Adipocyte (in vitro differentiated cells): ENCODE data around the gene TRANK1.
A peak's percentile ranks its signal among the peaks of the same experiment; 100 is the strongest.
"Not testable (repeated sequence)": the region's sequence is repeated elsewhere in the genome, so short reads cannot be mapped to it uniquely, and the experiment has no call there.

Source experiments
- DNase-seq: peaks from one replicate; pipeline ENCODE4 v3.0.0-alpha.2; 2015; ENCODE audit warnings: low read depth
- H3K27me3 ChIP-seq: replicated peaks from 2 replicates; pipeline ENCODE4 v1.7.0; 2013; ENCODE audit warnings: mild to moderate bottlenecking, low read length, moderate library complexity; ENCODE audit not compliant: control insufficient read depth, insufficient read depth
- H3K36me3 ChIP-seq: 2 replicates; pipeline ENCODE4 v1.7.0; 2013; ENCODE audit warnings: low read length, mild to moderate bottlenecking, moderate library complexity; ENCODE audit not compliant: control insufficient read depth, insufficient read depth, severe bottlenecking
- H3K4me1 ChIP-seq: 2 replicates; pipeline ENCODE4 v1.7.0; 2013; ENCODE audit warnings: mild to moderate bottlenecking, low read length, moderate library complexity; ENCODE audit not compliant: control insufficient read depth, insufficient read depth
- H3K4me3 ChIP-seq: 2 replicates; pipeline ENCODE4 v1.7.0; 2013; ENCODE audit warnings: mild to moderate bottlenecking, low read length, moderate library complexity
- H3K9ac ChIP-seq: 2 replicates; pipeline ENCODE4 v1.7.0; 2013; ENCODE audit warnings: mild to moderate bottlenecking, low read length, moderate library complexity
- H3K9me3 ChIP-seq: 2 replicates; pipeline ENCODE4 v1.7.0; 2013; ENCODE audit warnings: mild to moderate bottlenecking, low read length, moderate library complexity; ENCODE audit not compliant: control insufficient read depth

Gene TRANK1

GRCh38 chr3:36901588-36901987, 43.3 kb downstream of the TRANK1 start:
- Histone ChIP-seq H3K9ac (no peak overlapping the region), H3K4me3 (no peak overlapping the region), H3K27me3 (no peaks in the 10 kb centered on the region), H3K9me3 (no peaks in the 10 kb centered on the region), H3K4me1 (peaks cover 2% of the 10 kb centered on the region), H3K36me3 (peaks cover 13% of the 10 kb centered on the region)
- DNase-seq: no peak

DNA sequence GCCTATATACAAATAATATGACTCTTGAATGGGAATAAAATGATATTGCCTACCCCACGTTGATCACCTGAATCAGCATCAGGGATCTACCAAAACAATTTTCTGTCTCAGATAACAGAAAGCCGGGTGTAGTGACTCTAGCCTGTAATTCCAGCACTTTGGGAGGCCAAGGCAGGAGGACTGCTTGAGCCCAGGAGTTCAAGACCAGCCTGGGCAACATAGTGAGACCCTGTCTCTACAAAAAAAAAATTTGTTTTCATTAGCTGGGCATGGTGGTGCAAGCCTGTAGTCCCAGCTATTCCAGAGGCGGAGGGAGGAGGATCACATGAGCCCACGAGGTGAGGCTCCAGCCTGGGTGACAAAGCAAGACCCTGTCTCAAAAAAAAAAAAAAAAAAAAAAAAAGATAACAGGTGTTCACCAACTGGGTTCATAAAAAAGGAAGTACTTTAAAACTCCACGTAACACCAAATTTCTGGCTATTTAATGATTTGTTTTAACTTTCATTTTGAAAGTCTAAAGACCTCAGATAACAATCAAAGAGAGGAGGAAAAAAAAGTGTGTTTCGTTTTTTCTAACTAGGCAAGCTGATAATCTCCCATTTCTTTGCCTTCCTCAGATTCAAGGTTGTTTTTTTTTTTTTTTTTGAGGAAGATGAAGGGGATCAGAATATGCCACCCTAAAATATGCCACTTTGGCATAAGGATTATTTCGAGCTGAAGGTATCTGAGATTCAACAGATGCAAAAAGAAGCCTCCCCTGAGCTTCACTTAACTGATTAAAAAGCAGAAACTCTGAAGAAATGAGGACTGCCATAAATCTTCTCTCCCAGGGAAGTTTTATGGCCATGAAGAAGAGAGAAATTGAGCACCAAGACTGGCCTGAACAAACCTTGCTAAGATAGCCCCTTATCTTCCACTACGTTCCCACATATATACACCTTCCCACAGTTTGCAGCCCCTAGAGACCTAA, 44.1 kb downstream of the TRANK1 start:
- Histone ChIP-seq H3K36me3 (peaks cover 13% of the 10 kb centered on the region), H3K4me1 (peaks cover 4% of the 10 kb centered on the region), H3K4me3 (no peak overlapping the region), H3K9ac (no peak overlapping the region), H3K27me3 (no peaks in the 10 kb centered on the region), H3K9me3 (no peaks in the 10 kb centered on the region)
- DNase-seq: no peak

GRCh38 chr3:36895496-36896409, 49.1 kb downstream of the TRANK1 start:
- Histone ChIP-seq H3K27me3 (no peaks in the 10 kb centered on the region), H3K4me1 (peaks cover 26% of the 10 kb centered on the region), H3K4me3 (no peak overlapping the region), H3K9ac (no peak overlapping the region), H3K9me3 (no peaks in the 10 kb centered on the region), H3K36me3 (peaks cover 16% of the 10 kb centered on the region)
- DNase-seq: no peak

- H3K4me1 ChIP-seq: peaks cover 26% of the 10 kb centered on the region
- H3K4me3 ChIP-seq: no peak overlapping the region
- H3K9me3 ChIP-seq: no peaks in the 10 kb centered on the region
- no peak for DNase-seq
- H3K27me3 ChIP-seq: no peaks in the 10 kb centered on the region
- H3K9ac ChIP-seq: no peak overlapping the region
- H3K36me3 ChIP-seq: peaks cover 21% of the 10 kb centered on the region
These were observed 49.9 kb downstream of the TRANK1 start for GRCh38 chr3:36894914-36895313.

DNA sequence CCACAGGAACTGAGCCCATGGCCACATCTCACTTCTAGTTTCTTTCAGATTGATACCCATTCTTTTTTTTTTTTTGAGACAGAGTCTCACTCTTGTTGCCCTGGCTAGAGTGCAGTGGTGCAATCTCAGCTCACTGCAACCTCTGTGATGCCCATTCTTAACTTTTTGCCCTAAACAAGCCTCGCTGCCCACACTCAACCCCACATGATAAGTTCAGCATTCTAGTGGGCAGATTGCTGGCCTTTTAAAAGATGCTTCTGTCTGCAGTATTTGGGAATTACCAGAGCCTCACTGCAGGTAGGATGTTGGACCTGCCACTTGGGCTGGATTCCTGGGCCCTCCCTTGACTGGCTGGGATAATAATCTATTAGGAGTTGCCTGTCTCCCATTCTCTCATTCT, 51.0 kb downstream of the TRANK1 start:
- no peaks in the 10 kb centered on the region for H3K27me3 ChIP-seq
- H3K4me1 ChIP-seq: peaks cover 26% of the 10 kb centered on the region
- no peak for DNase-seq
- H3K4me3 ChIP-seq: no peak overlapping the region
- peaks cover 31% of the 10 kb centered on the region for H3K36me3 ChIP-seq
- H3K9me3 ChIP-seq: no peaks in the 10 kb centered on the region
- H3K9ac ChIP-seq: no peak overlapping the region

DNA sequence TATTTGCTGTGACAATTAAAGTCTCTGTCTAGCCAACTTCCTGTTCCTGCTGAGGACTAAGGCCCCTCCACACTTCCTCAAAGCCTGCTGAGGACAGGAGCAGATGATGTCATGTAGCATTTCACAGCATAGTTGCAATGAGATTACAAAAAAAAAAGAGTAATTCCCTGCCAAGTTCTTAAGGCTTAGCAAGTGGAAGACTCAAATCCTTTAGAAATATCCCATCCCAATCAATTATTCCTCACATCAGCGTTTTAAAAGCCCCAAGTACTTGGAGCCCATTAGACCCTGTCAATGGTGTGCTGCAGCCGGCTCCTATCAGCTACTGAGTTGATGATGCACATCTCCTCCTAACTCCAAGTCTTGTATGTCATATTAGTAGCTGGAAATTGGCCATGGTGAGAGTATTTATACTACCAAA, 51.7 kb downstream of the TRANK1 start:
- no peaks in the 10 kb centered on the region for H3K9me3 ChIP-seq
- peak; percentile 52 for DNase-seq
- no peak overlapping the region for H3K9ac ChIP-seq
- H3K36me3 ChIP-seq: peaks cover 33% of the 10 kb centered on the region
- no peaks in the 10 kb centered on the region for H3K27me3 ChIP-seq
- H3K4me3 ChIP-seq: no peak overlapping the region
- H3K4me1 ChIP-seq: peaks cover 26% of the 10 kb centered on the region

GRCh38 chr3:36892457-36893136, 52.3 kb downstream of the TRANK1 start:
- Histone ChIP-seq H3K4me1 (peaks cover 26% of the 10 kb centered on the region), H3K9me3 (no peaks in the 10 kb centered on the region), H3K9ac (no peak overlapping the region), H3K36me3 (peaks cover 35% of the 10 kb centered on the region), H3K4me3 (no peak overlapping the region), H3K27me3 (no peaks in the 10 kb centered on the region)
- DNase-seq: no peak

DNA sequence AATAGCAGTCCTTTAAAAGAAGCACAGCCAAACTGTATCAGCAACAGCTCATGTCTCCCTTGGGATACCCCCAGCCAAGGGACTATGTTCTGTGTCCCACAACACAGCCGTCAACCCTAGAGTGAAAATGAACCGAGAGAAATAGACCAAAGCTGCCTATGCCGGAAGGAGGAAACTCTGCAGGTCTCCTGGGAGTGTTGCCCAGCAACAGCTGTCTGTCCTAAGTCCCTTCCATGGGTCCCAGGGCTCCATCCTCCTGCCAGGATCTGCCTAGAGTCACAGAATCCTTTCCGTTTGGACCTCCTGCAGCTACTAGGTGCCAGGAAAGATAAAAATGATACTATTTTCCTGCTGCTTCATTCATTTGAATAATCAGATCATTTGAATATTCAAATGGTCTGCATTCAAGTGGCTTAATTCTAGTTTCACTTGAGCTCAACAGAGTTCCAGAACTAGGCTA, 53.1 kb downstream of the TRANK1 start:
- peaks cover 32% of the 10 kb centered on the region for H3K36me3 ChIP-seq
- H3K4me3 ChIP-seq: no peak overlapping the region
- H3K9me3 ChIP-seq: no peaks in the 10 kb centered on the region
- peaks cover 26% of the 10 kb centered on the region for H3K4me1 ChIP-seq
- DNase-seq: no peak
- no peaks in the 10 kb centered on the region for H3K27me3 ChIP-seq
- no peak overlapping the region for H3K9ac ChIP-seq

- H3K4me1 ChIP-seq: peaks cover 26% of the 10 kb centered on the region
- not testable (repeated sequence) for H3K4me3 ChIP-seq, DNase-seq
These were observed 53.8 kb downstream of the TRANK1 start for GRCh38 chr3:36891097-36891496.

DNA sequence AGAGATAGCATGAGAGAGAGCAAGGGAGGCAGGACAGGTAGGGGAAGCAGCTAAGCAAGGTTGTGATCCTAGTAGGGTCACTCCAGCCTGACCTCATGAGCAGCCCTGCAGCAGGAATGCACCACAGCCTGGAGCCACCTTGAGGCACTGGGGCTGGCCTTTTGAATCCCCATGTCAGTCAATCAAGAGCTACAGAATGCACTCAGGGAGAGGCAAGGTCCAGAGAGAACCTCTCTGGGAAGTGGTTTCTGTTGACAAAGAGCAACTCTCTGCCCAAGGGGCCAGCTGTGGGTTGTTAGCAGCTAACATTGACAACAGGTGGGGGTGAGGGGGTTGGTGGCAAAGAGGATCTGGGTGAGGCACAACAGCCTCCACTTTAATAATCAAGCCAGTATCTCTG, 54.6 kb downstream of the TRANK1 start:
- no peak for DNase-seq
- H3K27me3 ChIP-seq: no peaks in the 10 kb centered on the region
- H3K9ac ChIP-seq: no peak overlapping the region
- H3K9me3 ChIP-seq: no peaks in the 10 kb centered on the region
- peaks cover 32% of the 10 kb centered on the region for H3K36me3 ChIP-seq
- H3K4me1 ChIP-seq: peaks cover 18% of the 10 kb centered on the region
- H3K4me3 ChIP-seq: no peak overlapping the region

More at GRCh38 chr3:36891097-36891496, 53.8 kb downstream of the TRANK1 start:
- H3K9ac ChIP-seq, H3K27me3 ChIP-seq, H3K9me3 ChIP-seq: not testable (repeated sequence)
- H3K36me3 ChIP-seq: peaks cover 32% of the 10 kb centered on the region
